Gastroesophageal sphincter (tissue), 4 donors: ENCODE data around the gene AFDN. TPM values are rescaled to one million over a fixed set of nuclear protein-coding genes. Genes with fewer than 3 reads are reported as not detected.
A peak's percentile ranks its signal among the peaks of the same experiment; 100 is the strongest.

Experiments
- ATAC-seq: fragments of 150-250 bp; one replicate; pipeline ENCODE4 v1.9.1; 2016; ENCODE audit warnings: mild to moderate bottlenecking, moderate library complexity
- H3K27ac ChIP-seq, 4 donors: fragments of 200-600 bp; sonication (generic) in 3 of 4; 1 replicate in 3 of 4; 2 replicates in 1 of 4; pipeline ENCODE4 v1.5.1; 2016 to 2019
- H3K27me3 ChIP-seq: fragments of 200-600 bp; sonication (generic); one replicate; pipeline ENCODE4 v1.5.1; 2019
- H3K36me3 ChIP-seq, 2 donors: fragments of 200-600 bp; sonication (generic); one replicate each; pipeline ENCODE4 v1.5.1; 2019; ENCODE audit warnings: control low read depth in 1 of 2
- H3K4me1 ChIP-seq, 3 donors: fragments of 200-600 bp; sonication (generic); 1 replicate in 2 of 3; 2 replicates in 1 of 3; pipeline ENCODE4 v1.5.1; 2016 to 2019; ENCODE audit warnings: control low read depth in 2 of 3
- H3K4me3 ChIP-seq, 2 donors: fragments of 200-600 bp; sonication (generic); one replicate each; pipeline ENCODE4 v1.5.1; 2019; ENCODE audit warnings: mild to moderate bottlenecking in 1 of 2, moderate library complexity in 1 of 2
- H3K9me3 ChIP-seq, 3 donors: fragments of 200-600 bp; sonication (generic); one replicate each; pipeline ENCODE4 v1.5.1; 2017 to 2019; ENCODE audit warnings: control low read depth in 2 of 3
- CTCF ChIP-seq, 4 experiments: fragments of 200-600 bp in 2 of 4; fragments of 450-650 bp in 2 of 4; sonication (generic) in 1 of 4; IDR thresholded peaks; one replicate each; pipeline ENCODE4 v1.5.1; 2017 to 2019; ENCODE audit warnings: antibody characterized with exemption in 4 of 4, mild to moderate bottlenecking in 2 of 4, moderate library complexity in 2 of 4
- EP300 ChIP-seq: sonication (generic); formaldehyde crosslinking; IDR thresholded peaks from one replicate; pipeline ENCODE4 v1.6.1; 2017; ENCODE audit warnings: antibody characterized with exemption, mild to moderate bottlenecking
- POLR2A ChIP-seq, 2 donors: fragments of 450-650 bp; IDR thresholded peaks; one replicate each; pipeline ENCODE4 v1.6.1; 2017; ENCODE audit warnings: antibody characterized with exemption in 2 of 2, mild to moderate bottlenecking in 2 of 2, moderate library complexity in 1 of 2
- POLR2AphosphoS5 ChIP-seq: sonication (generic); formaldehyde crosslinking; IDR thresholded peaks from one replicate; pipeline ENCODE4 v1.6.1; 2017; ENCODE audit warnings: antibody characterized with exemption
- WGBS, 2 donors: methylation state at CpG; one replicate each; pipeline ENCODE4 v1.1.5; 2018; ENCODE audit warnings: low coverage in 1 of 2; 5-methylcytosine and 5-hydroxymethylcytosine counted together
- total RNA-seq, 4 donors: library from RNA; depleted of rRNA; stranded (reverse); fragments of >200 nt; gene quantifications; one replicate each; pipeline ENCODE4 v1.1.0, GENCODE V29; 2016

Gene AFDN
- total RNA-seq, 4 donors from 2014 or later, result 60.7 to 98.4 (median 79.7) TPM

DNA sequence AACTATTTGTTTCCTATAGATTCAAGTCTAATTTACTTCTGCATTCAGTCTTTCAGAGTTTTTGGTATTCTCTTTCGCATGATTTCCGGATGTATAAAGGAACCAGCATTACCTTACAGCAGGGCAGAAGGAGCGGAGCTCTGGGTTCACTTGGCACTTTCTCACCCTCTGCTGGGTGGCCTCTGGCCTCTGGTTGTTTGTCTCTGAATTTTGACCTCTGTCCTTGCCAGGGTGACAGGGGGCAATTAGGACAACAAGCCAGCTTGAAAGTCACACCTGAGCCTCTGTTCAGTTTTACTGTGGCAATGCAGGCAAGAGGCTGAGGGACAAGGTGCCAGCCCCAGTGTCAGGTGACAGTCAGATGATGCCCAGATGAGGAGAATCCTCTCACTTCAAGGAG is 101.4 kb downstream of the AFDN start:
- Histone ChIP-seq H3K4me3 (no peak overlapping the region), H3K36me3 (peaks cover 0 to 82% of the 10 kb centered on the region in 2 donors), H3K9me3 (no peaks in the 10 kb centered on the region), H3K27me3 (no peaks in the 10 kb centered on the region), H3K27ac (no peak overlapping the region), H3K4me1 (peaks cover 0 to 7% (median 0%) of the 10 kb centered on the region in 3 donors)
- ATAC-seq, result no peak
- TF ChIP-seq POLR2AphosphoS5 (no peak), CTCF (IDR thresholded peaks at IDR 0.05) (no peak), EP300 (no peak), POLR2A (IDR thresholded peaks at IDR 0.05) (no peak)
- 83 to 95% methylated on average over 1 to 3 of the region's 3 CpGs for WGBS, 2 donors

GRCh38 chr6:167930295-167930694 is 103.6 kb downstream of the AFDN start:
- no peak overlapping the region for H3K27ac ChIP-seq
- peaks cover 0 to 64% of the 10 kb centered on the region in 2 donors for H3K36me3 ChIP-seq
- 71 to 75% methylated on average over 1 to 3 of the region's 3 CpGs for WGBS, 2 donors
- H3K9me3 ChIP-seq, result no peaks in the 10 kb centered on the region
- ATAC-seq, result no peak
- no peaks in the 10 kb centered on the region for H3K27me3 ChIP-seq
- no peak overlapping the region for H3K4me3 ChIP-seq
- peaks cover 0 to 12% (median 0%) of the 10 kb centered on the region in 3 donors for H3K4me1 ChIP-seq
- TF ChIP-seq POLR2AphosphoS5 (no peak), CTCF (IDR thresholded peaks at IDR 0.05) (no peak), POLR2A (IDR thresholded peaks at IDR 0.05) (no peak), EP300 (no peak)

DNA sequence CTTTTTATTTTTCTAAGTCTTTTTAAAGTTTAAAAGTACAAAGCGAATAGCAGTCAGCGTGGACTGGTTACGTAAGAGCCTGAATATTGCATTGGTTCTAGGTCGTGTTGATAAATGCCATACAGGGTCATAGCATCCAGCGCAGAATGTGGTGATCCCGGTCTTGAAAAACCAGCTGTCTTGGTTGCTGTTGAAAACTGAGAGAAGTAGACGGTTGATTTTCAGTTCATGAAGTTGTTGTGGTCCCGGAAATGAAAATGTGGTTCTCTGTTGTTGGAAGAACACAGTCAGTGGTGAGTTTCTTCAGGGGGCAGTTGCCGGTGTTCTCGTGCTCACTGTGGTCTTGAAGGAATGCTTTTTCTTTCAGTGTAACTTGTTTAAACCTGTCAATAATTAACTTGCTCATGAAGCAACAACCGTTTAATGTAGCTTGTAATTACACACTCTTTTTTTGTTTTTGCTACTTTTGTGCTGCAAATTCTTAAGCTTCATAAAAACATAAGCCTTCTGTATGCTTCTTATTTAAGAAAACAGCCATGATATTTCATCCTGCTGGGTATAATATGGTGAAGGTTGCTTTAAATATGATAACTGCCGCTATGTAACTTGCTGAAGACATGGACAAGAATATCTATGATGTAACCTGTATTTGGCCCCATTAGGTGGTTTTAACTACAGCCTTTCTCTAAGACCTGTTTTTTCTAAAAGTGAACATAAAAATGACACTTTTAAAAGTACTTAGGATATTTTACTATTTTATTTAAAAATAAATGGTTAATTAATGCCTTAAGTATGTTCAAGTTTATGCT is 106.0 kb downstream of the AFDN start:
- H3K4me3 ChIP-seq, result no peak overlapping the region
- no peaks in the 10 kb centered on the region for H3K9me3 ChIP-seq
- TF ChIP-seq CTCF (IDR thresholded peaks at IDR 0.05) (no peak), EP300 (no peak), POLR2A (IDR thresholded peaks at IDR 0.05) (no peak), POLR2AphosphoS5 (no peak)
- WGBS, 2 donors, result 88 to 89% methylated on average over 12 of the region's 12 CpGs
- H3K27me3 ChIP-seq, result no peaks in the 10 kb centered on the region
- H3K4me1 ChIP-seq, result peaks cover 0 to 12% (median 0%) of the 10 kb centered on the region in 3 donors
- no peak overlapping the region for H3K27ac ChIP-seq
- no peak for ATAC-seq
- H3K36me3 ChIP-seq, result peaks cover 0 to 49% of the 10 kb centered on the region in 2 donors

- Histone ChIP-seq H3K36me3 (peaks cover 0 to 43% of the 10 kb centered on the region in 2 donors), H3K4me1 (peaks cover 0 to 12% (median 0%) of the 10 kb centered on the region in 3 donors), H3K4me3 (no peak overlapping the region), H3K9me3 (no peaks in the 10 kb centered on the region), H3K27ac (no peak overlapping the region), H3K27me3 (no peaks in the 10 kb centered on the region)
- 28 to 67% methylated on average over 3 of the region's 3 CpGs for WGBS, 2 donors
- no peak for ATAC-seq
- TF ChIP-seq POLR2A (IDR thresholded peaks at IDR 0.05), result no peak
- no peak for TF ChIP-seq CTCF (IDR thresholded peaks at IDR 0.05)
- TF ChIP-seq EP300, result no peak
- TF ChIP-seq POLR2AphosphoS5, result no peak
These were observed 106.6 kb downstream of the AFDN start for GRCh38 chr6:167933290-167933689.

GRCh38 chr6:167933847-167934246 is 107.1 kb downstream of the AFDN start:
- Histone ChIP-seq H3K36me3 (peaks cover 0 to 38% of the 10 kb centered on the region in 2 donors), H3K9me3 (no peaks in the 10 kb centered on the region), H3K27me3 (no peaks in the 10 kb centered on the region), H3K4me1 (peaks cover 0 to 12% (median 0%) of the 10 kb centered on the region in 3 donors), H3K4me3 (no peak overlapping the region), H3K27ac (peak overlapping the region in 1 of 4 donors; percentile 44)
- TF ChIP-seq POLR2A (IDR thresholded peaks at IDR 0.05) (no peak), CTCF (IDR thresholded peaks at IDR 0.05) (no peak), EP300 (no peak), POLR2AphosphoS5 (no peak)
- whole genome bisulfite sequencing, 2 donors, result 95 to 96% methylated on average over 4 to 7 of the region's 7 CpGs
- no peak for ATAC-seq
